Skeletal muscle tissue (tissue), 4 donors: ENCODE data around the gene CNRIP1. TPM values are rescaled to one million over a fixed set of nuclear protein-coding genes. Genes with fewer than 3 reads are reported as not detected.
"Not testable (repeated sequence)": the region's sequence is repeated elsewhere in the genome, so short reads cannot be mapped to it uniquely, and the experiment has no call there.

Experiments used
- H3K27ac ChIP-seq: one replicate; pipeline ENCODE4 v1.7.0; 2013; ENCODE audit warnings: mild to moderate bottlenecking, low read depth, low read length, inconsistent platforms
- H3K27me3 ChIP-seq, 3 donors: one replicate each; pipeline ENCODE4 v1.7.0; 2013; ENCODE audit warnings: low read length in 3 of 3; ENCODE audit not compliant: control insufficient read depth in 3 of 3, insufficient read depth in 3 of 3
- H3K36me3 ChIP-seq, 3 donors: one replicate each; pipeline ENCODE4 v1.7.0; 2013; ENCODE audit warnings: low read length in 3 of 3; ENCODE audit not compliant: control insufficient read depth in 3 of 3, insufficient read depth in 3 of 3
- H3K4me1 ChIP-seq, 3 donors: one replicate each; pipeline ENCODE4 v1.7.0; 2013; ENCODE audit warnings: low read length in 3 of 3, mild to moderate bottlenecking in 3 of 3; ENCODE audit not compliant: control insufficient read depth in 3 of 3, insufficient read depth in 3 of 3
- H3K4me3 ChIP-seq, 3 donors: one replicate each; pipeline ENCODE4 v1.7.0; 2013; ENCODE audit warnings: low read length in 3 of 3
- H3K9ac ChIP-seq, 3 donors: one replicate each; pipeline ENCODE4 v1.7.0; 2013; ENCODE audit warnings: low read length in 3 of 3, mild to moderate bottlenecking in 3 of 3, moderate library complexity in 2 of 3, low read depth in 1 of 3
- H3K9me3 ChIP-seq, 3 donors: one replicate each; pipeline ENCODE4 v1.7.0; 2013; ENCODE audit warnings: low read length in 3 of 3; ENCODE audit not compliant: control insufficient read depth in 3 of 3
- total RNA-seq: library from RNA; depleted of rRNA; stranded (reverse); fragments of >200 nt; gene quantifications from one replicate; pipeline ENCODE4 v1.2.3, GENCODE V29; 2014
- donor health status: Osteomylitis.

CNRIP1 gene
- total RNA-seq, 1 donor from 2014 or later: 17.7 TPM

- H3K9ac ChIP-seq: no peak overlapping the region
- no peaks in the 10 kb centered on the region for H3K9me3 ChIP-seq
- no peak overlapping the region for H3K4me3 ChIP-seq
These were observed 40.1 kb upstream of the CNRIP1 start for GRCh38 chr2:68359889-68360288.

GRCh38 chr2:68357605-68358337, 38.0 kb upstream of the CNRIP1 start:
- no peak overlapping the region for H3K9ac ChIP-seq
- H3K4me1 ChIP-seq: peaks cover 0 to 5% (median 5%) of the 10 kb centered on the region in 3 donors
- H3K27ac ChIP-seq: no peak overlapping the region
- H3K9me3 ChIP-seq: no peaks in the 10 kb centered on the region
- no peaks in the 10 kb centered on the region for H3K27me3 ChIP-seq
- H3K36me3 ChIP-seq: no peaks in the 10 kb centered on the region
- no peak overlapping the region for H3K4me3 ChIP-seq

More at GRCh38 chr2:68359889-68360288, 40.1 kb upstream of the CNRIP1 start:
- no peak overlapping the region for H3K27ac ChIP-seq
- H3K4me1 ChIP-seq: peaks cover 0 to 5% (median 5%) of the 10 kb centered on the region in 3 donors
- H3K27me3 ChIP-seq: no peaks in the 10 kb centered on the region
- no peaks in the 10 kb centered on the region for H3K36me3 ChIP-seq

- Histone ChIP-seq H3K27ac (no peak overlapping the region), H3K9ac (no peak overlapping the region), H3K4me1 (peaks cover 0 to 5% (median 5%) of the 10 kb centered on the region in 3 donors), H3K9me3 (no peaks in the 10 kb centered on the region), H3K4me3 (no peak overlapping the region), H3K27me3 (no peaks in the 10 kb centered on the region), H3K36me3 (no peaks in the 10 kb centered on the region)
These were observed 37.0 kb upstream of the CNRIP1 start for GRCh38 chr2:68356599-68357239.

GRCh38 chr2:68352651-68353391, 33.1 kb upstream of the CNRIP1 start:
- Histone ChIP-seq H3K36me3 (no peaks in the 10 kb centered on the region), H3K4me3 (no peak overlapping the region), H3K27me3 (no peaks in the 10 kb centered on the region), H3K27ac (no peak overlapping the region), H3K9ac (no peak overlapping the region), H3K9me3 (no peaks in the 10 kb centered on the region), H3K4me1 (peaks cover 0 to 3% (median 2%) of the 10 kb centered on the region in 3 donors)

- no peak overlapping the region for H3K27ac ChIP-seq
- H3K9me3 ChIP-seq: no peaks in the 10 kb centered on the region
- H3K36me3 ChIP-seq: no peaks in the 10 kb centered on the region
- H3K4me1 ChIP-seq: no peaks in the 10 kb centered on the region
- H3K27me3 ChIP-seq: no peaks in the 10 kb centered on the region
- H3K4me3 ChIP-seq: no peak overlapping the region
- H3K9ac ChIP-seq: no peak overlapping the region
These were observed 32.2 kb upstream of the CNRIP1 start for GRCh38 chr2:68351997-68352396.

GRCh38 chr2:68349091-68349490, 29.3 kb upstream of the CNRIP1 start:
- not testable (repeated sequence) for H3K9ac ChIP-seq, H3K4me3 ChIP-seq, H3K4me1 ChIP-seq, H3K36me3 ChIP-seq, H3K9me3 ChIP-seq, H3K27ac ChIP-seq, H3K27me3 ChIP-seq

- no peaks in the 10 kb centered on the region for H3K4me1 ChIP-seq
- H3K9me3 ChIP-seq: no peaks in the 10 kb centered on the region
- no peak overlapping the region for H3K27ac ChIP-seq
- peaks cover 0 to 3% (median 0%) of the 10 kb centered on the region in 3 donors for H3K27me3 ChIP-seq
- H3K36me3 ChIP-seq: no peaks in the 10 kb centered on the region
- no peak overlapping the region for H3K9ac ChIP-seq
- H3K4me3 ChIP-seq: no peak overlapping the region
These were observed 25.6 kb upstream of the CNRIP1 start for GRCh38 chr2:68345129-68345875.

- Histone ChIP-seq H3K36me3 (no peaks in the 10 kb centered on the region), H3K4me1 (no peaks in the 10 kb centered on the region)
These were observed 24.3 kb upstream of the CNRIP1 start for GRCh38 chr2:68344031-68344430.

GRCh38 chr2:68342470-68342869, 22.7 kb upstream of the CNRIP1 start:
- Histone ChIP-seq H3K36me3 (no peaks in the 10 kb centered on the region), H3K27ac (no peak overlapping the region), H3K27me3 (peaks cover 0 to 3% (median 0%) of the 10 kb centered on the region in 3 donors), H3K4me3 (no peak overlapping the region), H3K9ac (no peak overlapping the region), H3K4me1 (no peaks in the 10 kb centered on the region), H3K9me3 (no peaks in the 10 kb centered on the region)

More at GRCh38 chr2:68344031-68344430, 24.3 kb upstream of the CNRIP1 start:
- H3K9me3 ChIP-seq: no peaks in the 10 kb centered on the region
- H3K4me3 ChIP-seq: no peak overlapping the region
- H3K27me3 ChIP-seq: peaks cover 0 to 3% (median 0%) of the 10 kb centered on the region in 3 donors
- no peak overlapping the region for H3K27ac ChIP-seq
- no peak overlapping the region for H3K9ac ChIP-seq
